CD4-positive, alpha-beta T cell treated with Interleukin-15 for 4 hours (primary cell): ENCODE measurements around the gene ACTN3.
"Not testable (repeated sequence)": the region's sequence is repeated elsewhere in the genome, so short reads cannot be mapped to it uniquely, and the experiment has no call there.

Source experiments
- DNase-seq: peaks from one replicate; pipeline ENCODE4 v3.0.0-alpha.2; 2020; ENCODE audit warnings: low spot score

The ACTN3 gene

DNA sequence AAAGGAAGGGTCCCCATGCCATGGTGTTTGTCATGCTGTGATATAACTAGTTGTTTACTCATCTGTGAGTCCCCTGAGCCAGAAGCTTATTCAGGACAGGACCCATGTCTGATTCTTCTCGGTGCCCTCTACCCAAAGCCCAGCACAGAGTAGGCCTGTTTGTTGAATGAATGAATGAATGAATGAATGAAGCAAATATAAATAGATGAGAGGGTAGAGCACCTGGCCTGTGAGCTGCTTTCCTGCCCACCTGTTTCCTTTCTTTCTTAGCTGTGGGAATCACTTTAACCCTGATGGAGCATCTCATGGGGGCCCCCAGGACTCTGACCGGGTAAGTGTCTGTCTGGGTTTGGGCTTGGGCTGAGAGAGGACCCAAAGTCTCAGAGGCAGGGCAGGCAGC, 53.5 kb downstream of the ACTN3 start:
- DNase-seq = no peak

DNA sequence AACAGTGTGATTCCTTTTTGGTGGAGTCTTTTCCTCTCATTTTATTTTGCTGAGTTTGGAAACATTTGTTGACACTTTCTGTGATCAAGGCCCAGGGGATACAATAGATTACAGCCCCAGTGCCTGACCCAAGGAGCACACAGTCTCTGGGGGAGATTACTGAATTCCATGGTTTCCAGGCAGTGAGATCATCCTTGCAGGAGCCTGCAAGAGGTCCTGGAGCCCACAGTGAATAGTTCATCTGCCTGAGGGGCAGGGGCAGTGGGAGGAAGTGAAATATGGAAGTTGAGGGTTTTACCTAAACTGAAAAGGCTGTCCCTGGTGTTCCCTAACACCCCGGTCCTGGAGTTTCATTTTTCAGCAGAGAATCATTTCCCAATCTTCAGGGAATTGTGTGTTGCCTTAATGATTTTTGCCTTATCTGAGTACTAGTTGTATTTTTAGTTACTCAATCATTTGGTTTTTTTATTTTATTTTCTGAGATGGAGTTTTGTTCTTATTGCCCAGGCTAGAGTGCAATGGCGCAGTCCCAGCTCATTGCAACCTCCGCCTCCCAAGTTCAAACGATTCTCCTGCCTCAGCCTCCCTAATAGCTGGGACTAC, 54.0 kb downstream of the ACTN3 start:
- no peak for DNase-seq

DNA sequence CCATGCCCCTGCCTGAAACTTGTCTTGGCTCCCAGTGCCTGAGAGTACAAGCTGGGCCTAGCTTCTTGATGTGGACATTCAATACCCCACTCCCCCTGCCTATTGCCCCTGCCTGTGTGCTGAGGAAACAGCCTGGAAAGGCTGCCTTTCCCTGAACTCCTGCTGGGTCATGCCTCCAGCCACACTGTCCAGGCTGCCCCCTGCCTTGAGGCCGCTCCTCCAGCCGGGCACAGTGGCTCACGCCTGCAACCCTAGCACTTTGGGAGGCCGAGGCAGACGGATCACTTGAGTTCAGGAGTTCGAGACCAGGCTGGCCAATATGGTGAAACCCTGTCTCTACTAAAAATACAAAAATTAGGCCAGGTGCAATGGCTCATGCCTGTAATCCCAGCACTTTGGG, 56.4 kb downstream of the ACTN3 start:
- DNase-seq = no peak

- DNase-seq = no peak
Measured at GRCh38 chr11:66604155-66604554, 57.5 kb downstream of the ACTN3 start.

DNA sequence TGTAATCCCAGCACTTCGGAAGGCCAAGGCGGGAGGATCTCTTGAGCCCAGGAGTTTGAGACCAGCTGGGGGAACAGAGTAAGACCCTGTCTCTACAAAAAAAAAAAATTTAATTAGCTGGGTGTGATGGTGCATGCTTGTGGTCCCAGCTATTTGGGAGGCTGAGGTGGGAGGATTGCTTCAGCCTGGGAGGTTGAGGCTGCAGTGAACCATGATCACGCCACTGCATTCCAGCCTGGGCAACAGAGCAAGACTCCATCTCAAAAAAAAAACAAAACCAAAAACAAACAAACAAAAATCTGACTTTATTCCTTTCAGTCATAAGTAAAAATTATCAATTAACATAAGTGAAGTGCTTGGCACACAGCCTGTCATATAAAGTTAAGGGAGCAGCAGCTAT, 59.9 kb downstream of the ACTN3 start:
- not testable (repeated sequence) for DNase-seq

GRCh38 chr11:66607126-66607834, 60.6 kb downstream of the ACTN3 start:
- DNase-seq = no peak

GRCh38 chr11:66609721-66610617, 63.3 kb downstream of the ACTN3 start:
- no peak for DNase-seq

- DNase-seq = no peak
Measured at GRCh38 chr11:66612458-66612857, 65.8 kb downstream of the ACTN3 start.
